Measurements from ENCODE around the gene VPS13C.

VPS13C gene

GRCh38 chr15:61871926-61872522 lies 188.2 kb downstream of the VPS13C start:
- TF ChIP-seq FOXK2 (IDR thresholded peaks at IDR 0.05) (no peak), L3MBTL2 (conservative IDR thresholded peaks at IDR 0.05) (no peak), HDGF (IDR thresholded peaks at IDR 0.05; ENCODE audit: borderline replicate concordance) (no peak), TARDBP (IDR thresholded peaks at IDR 0.05) (no peak), NFRKB (IDR thresholded peaks at IDR 0.05) (no peak), PKNOX1 (IDR thresholded peaks at IDR 0.05) (0 out of 2 replicates have a peak, but pooled peaks have one; percentile 14)
- DNase-seq (ENCODE audit: extremely low spot score), result no peak
- ChIA-PET CTCF (no interaction called here), POLR2A (no interaction called here)

GRCh38 chr15:61869656-61870055 lies 190.6 kb downstream of the VPS13C start:
- TF ChIP-seq PKNOX1 (IDR thresholded peaks at IDR 0.05) (no peak), LEF1 (IDR thresholded peaks at IDR 0.05; ENCODE audit: borderline replicate concordance) (no peak), BHLHE40 (IDR thresholded peaks at IDR 0.05; ENCODE audit: borderline replicate concordance) (no peak), CTBP1 (IDR thresholded peaks at IDR 0.05; ENCODE audit: borderline replicate concordance) (no peak), SUZ12 (IDR thresholded peaks at IDR 0.05) (no peak), HDGF (IDR thresholded peaks at IDR 0.05; ENCODE audit: borderline replicate concordance) (no peak), TARDBP (IDR thresholded peaks at IDR 0.05) (no peak), L3MBTL2 (conservative IDR thresholded peaks at IDR 0.05) (no peak), FOXK2 (IDR thresholded peaks at IDR 0.05) (no peak), ELF4 (IDR thresholded peaks at IDR 0.05) (no peak), FOXA1 (IDR thresholded peaks at IDR 0.05) (no peak), NFRKB (IDR thresholded peaks at IDR 0.05) (no peak), ARNT (IDR thresholded peaks at IDR 0.05) (no peak), SP1 (IDR thresholded peaks at IDR 0.05) (no peak), ZNF384 (IDR thresholded peaks at IDR 0.05) (no peak), FOXM1 (IDR thresholded peaks at IDR 0.05; ENCODE audit: borderline replicate concordance) (no peak)
- DNase-seq (ENCODE audit: extremely low spot score), result no peak
- POLR2A ChIA-PET, result no interaction called here
- CTCF ChIA-PET, result interaction anchor here (0.8 kb wide), 1 partner anchor 385 kb away, joined by 3 read pairs; no protein-coding TSS in a partner anchor

- POLR2A ChIA-PET, result no interaction called here
- CTCF ChIA-PET, result no interaction called here
- TF ChIP-seq SP1 (IDR thresholded peaks at IDR 0.05), result no peak
- TF ChIP-seq NFRKB (IDR thresholded peaks at IDR 0.05), result no peak
- TF ChIP-seq BHLHE40 (IDR thresholded peaks at IDR 0.05; ENCODE audit: borderline replicate concordance), result no peak
- no peak for DNase-seq (ENCODE audit: extremely low spot score)
Measured at GRCh38 chr15:61861962-61862361, 198.3 kb downstream of the VPS13C start.

- CTCF ChIA-PET, result no interaction called here
- POLR2A ChIA-PET, result no interaction called here
- TF ChIP-seq SP1 (IDR thresholded peaks at IDR 0.05) (no peak), SUZ12 (IDR thresholded peaks at IDR 0.05) (no peak), FOXM1 (IDR thresholded peaks at IDR 0.05; ENCODE audit: borderline replicate concordance) (no peak), ELF4 (IDR thresholded peaks at IDR 0.05) (no peak), HDGF (IDR thresholded peaks at IDR 0.05; ENCODE audit: borderline replicate concordance) (no peak), LEF1 (IDR thresholded peaks at IDR 0.05; ENCODE audit: borderline replicate concordance) (no peak), FOXK2 (IDR thresholded peaks at IDR 0.05) (no peak), ZNF384 (IDR thresholded peaks at IDR 0.05) (no peak)
- no peak for DNase-seq (ENCODE audit: extremely low spot score)
Measured at GRCh38 chr15:61857169-61857829, 202.9 kb downstream of the VPS13C start.

GRCh38 chr15:61856295-61856694 lies 204.0 kb downstream of the VPS13C start:
- DNase-seq (ENCODE audit: extremely low spot score), result no peak
- CTCF ChIA-PET, result interaction anchor here (0.6 kb wide), 1 partner anchor 1455 kb away, joined by 3 read pairs; no protein-coding TSS in a partner anchor
- TF ChIP-seq ZNF384 (IDR thresholded peaks at IDR 0.05) (no peak), L3MBTL2 (conservative IDR thresholded peaks at IDR 0.05) (no peak), NFRKB (IDR thresholded peaks at IDR 0.05) (no peak), SP1 (IDR thresholded peaks at IDR 0.05) (no peak), FOXA1 (IDR thresholded peaks at IDR 0.05) (no peak), FOXK2 (IDR thresholded peaks at IDR 0.05) (no peak)
- POLR2A ChIA-PET, result no interaction called here

- CTCF ChIA-PET, result no interaction called here
- no peak for TF ChIP-seq SUZ12 (IDR thresholded peaks at IDR 0.05)
- TF ChIP-seq HDGF (IDR thresholded peaks at IDR 0.05; ENCODE audit: borderline replicate concordance), result no peak
- no peak for DNase-seq (ENCODE audit: extremely low spot score)
- POLR2A ChIA-PET, result no interaction called here
Measured at GRCh38 chr15:61853195-61853594, 207.1 kb downstream of the VPS13C start.

GRCh38 chr15:61851955-61852354 lies 208.3 kb downstream of the VPS13C start:
- ChIA-PET POLR2A (no interaction called here), CTCF (no interaction called here)
- no peak for TF ChIP-seq ARNT (IDR thresholded peaks at IDR 0.05)
- TF ChIP-seq PKNOX1 (IDR thresholded peaks at IDR 0.05), result no peak
- DNase-seq (ENCODE audit: extremely low spot score), result no peak
